GM23338 (cell line): ENCODE results near the gene HGFAC. TPM values are rescaled to one million over a fixed set of nuclear protein-coding genes. Genes with fewer than 3 reads are reported as not detected.

Source experiments
- ATAC-seq: fragments of 200-7000 bp; cut with Tn5 transposase; 3 replicates; pipeline ENCODE4 v1.9.1; 2020
- DNase-seq: peaks from one replicate; pipeline ENCODE4 v3.0.0-alpha.2; 2015; ENCODE audit warnings: low spot score
- H2AFZ ChIP-seq: fragments of 200-600 bp; sonication (generic); 2 replicates; pipeline ENCODE4 v1.8.0; 2016; ENCODE audit warnings: antibody characterized with exemption, mild to moderate bottlenecking, moderate library complexity
- H3F3A ChIP-seq: fragments of 200-600 bp; sonication (generic); replicated peaks from 2 replicates; pipeline ENCODE4 v1.8.0; 2017; ENCODE audit warnings: antibody characterized with exemption, mixed run types, low read depth
- H3K27ac ChIP-seq: fragments of 200-600 bp; sonication (generic); 2 replicates; pipeline ENCODE4 v1.6.1; 2016; ENCODE audit warnings: low read depth
- H3K27me3 ChIP-seq: fragments of 200-600 bp; sonication (generic); 2 replicates; pipeline ENCODE4 v1.8.0; 2016; ENCODE audit warnings: mild to moderate bottlenecking, mixed run types, moderate library complexity; ENCODE audit not compliant: insufficient read depth
- H3K36me3 ChIP-seq: fragments of 200-600 bp; sonication (generic); 2 replicates; pipeline ENCODE4 v1.8.0; 2016; ENCODE audit warnings: mild to moderate bottlenecking; ENCODE audit not compliant: insufficient read depth
- H3K4me1 ChIP-seq: fragments of 200-600 bp; sonication (generic); 2 replicates; pipeline ENCODE4 v1.8.0; 2016; ENCODE audit warnings: mild to moderate bottlenecking, moderate library complexity; ENCODE audit not compliant: insufficient read depth
- H3K4me2 ChIP-seq: fragments of 200-600 bp; sonication (generic); 2 replicates; pipeline ENCODE4 v1.7.1; 2017; ENCODE audit warnings: mixed run types
- H3K4me3 ChIP-seq: fragments of 200-600 bp; sonication (generic); 2 replicates; pipeline ENCODE4 v1.6.1; 2016; ENCODE audit warnings: mixed run types
- H3K79me2 ChIP-seq: fragments of 200-600 bp; sonication (generic); replicated peaks from 2 replicates; pipeline ENCODE4 v1.8.0; 2017; ENCODE audit warnings: mild to moderate bottlenecking; ENCODE audit not compliant: insufficient read depth
- H3K9me2 ChIP-seq: fragments of 200-600 bp; sonication (generic); 2 replicates; pipeline ENCODE4 v1.8.0; 2017; ENCODE audit not compliant: insufficient read depth
- H4K20me1 ChIP-seq: fragments of 200-600 bp; sonication (generic); replicated peaks from 2 replicates; pipeline ENCODE4 v1.8.0; 2017; ENCODE audit warnings: mild to moderate bottlenecking; ENCODE audit not compliant: insufficient read depth
- H3K27ac Mint-ChIP-seq: 2 replicates; pipeline ENCODE4 v1.8.0; 2020; ENCODE audit warnings: inconsistent platforms, mild to moderate bottlenecking, moderate library complexity, mixed read lengths
- H3K27me3 Mint-ChIP-seq: 3 replicates; pipeline ENCODE4 v1.8.0; 2022; ENCODE audit warnings: low read depth, mild to moderate bottlenecking, moderate library complexity, mixed read lengths, inconsistent platforms; ENCODE audit not compliant: insufficient read depth, poor library complexity
- H3K36me3 Mint-ChIP-seq: 3 replicates; pipeline ENCODE4 v1.8.0; 2021; ENCODE audit warnings: low read depth, mild to moderate bottlenecking, inconsistent platforms, moderate library complexity, mixed read lengths
- H3K4me1 Mint-ChIP-seq: 3 replicates; pipeline ENCODE4 v1.8.0; 2020; ENCODE audit warnings: mild to moderate bottlenecking, inconsistent platforms, mixed read lengths
- H3K4me3 Mint-ChIP-seq: 3 replicates; pipeline ENCODE4 v1.8.0; 2021; ENCODE audit warnings: moderate library complexity, mild to moderate bottlenecking, inconsistent platforms, mixed read lengths
- H3K9me3 Mint-ChIP-seq: 3 replicates; pipeline ENCODE4 v1.8.0; 2020; ENCODE audit warnings: moderate library complexity, mild to moderate bottlenecking, inconsistent platforms, mixed read lengths
- CREB1 ChIP-seq: fragments of 250-450 bp; sonication (Bioruptor Pico); IDR thresholded peaks from 2 replicates; pipeline ENCODE4 v1.5.0; 2020; ENCODE audit warnings: low read depth, mild to moderate bottlenecking, moderate library complexity
- CTCF ChIP-seq, 2 experiments: fragments of 200-600 bp in 1 of 2; sonication (generic) in 1 of 2; conservative IDR thresholded peaks; 2 replicates each; pipeline versions ENCODE4 v1.5.1 to v1.6.1; 2016 to 2017; ENCODE audit warnings: antibody characterized with exemption in 2 of 2, low read depth in 2 of 2, mild to moderate bottlenecking in 2 of 2, moderate library complexity in 1 of 2
- ETS1 ChIP-seq: IDR thresholded peaks from 2 replicates; pipeline ENCODE4 v1.6.1; 2016; ENCODE audit warnings: antibody characterized with exemption
- EZH2phosphoT487 ChIP-seq: fragments of 200-600 bp; sonication (generic); IDR thresholded peaks from one replicate; pipeline ENCODE4 v1.8.1; 2018; ENCODE audit warnings: antibody characterized with exemption; ENCODE audit not compliant: unreplicated experiment
- JUNB ChIP-seq: IDR thresholded peaks from one replicate; pipeline ENCODE4 v1.6.1; 2016; ENCODE audit warnings: antibody characterized with exemption; ENCODE audit not compliant: unreplicated experiment
- NANOG ChIP-seq: IDR thresholded peaks from 2 replicates; pipeline ENCODE4 v1.6.1; 2016; ENCODE audit warnings: antibody characterized with exemption, borderline replicate concordance
- POLR2AphosphoS5 ChIP-seq: IDR thresholded peaks from 2 replicates; pipeline ENCODE4 v1.6.1; 2016; ENCODE audit warnings: antibody characterized with exemption, low read depth
- STAT1 ChIP-seq: IDR thresholded peaks from one replicate; pipeline ENCODE4 v1.6.1; 2016; ENCODE audit warnings: antibody characterized with exemption; ENCODE audit not compliant: unreplicated experiment
- ZNF114 ChIP-seq: fragments of 250-450 bp; sonication (Bioruptor Pico); IDR thresholded peaks from 2 replicates; pipeline ENCODE4 v1.5.0; 2020; ENCODE audit warnings: mild to moderate bottlenecking, moderate library complexity
- ZNF462 ChIP-seq: fragments of 250-450 bp; sonication (Bioruptor Pico); IDR thresholded peaks from 2 replicates; pipeline ENCODE4 v1.5.0; 2020; ENCODE audit warnings: mild to moderate bottlenecking, moderate library complexity
- polyA plus RNA-seq: library from polyadenylated mRNA; unstranded; fragments of >200 nt; fragmentation: Nextera tagmentation; extraction: Ambion mirVana; gene quantifications from 2 replicates; pipeline ENCODE4 v1.2.1, GENCODE V29; 2016
- total RNA-seq: library from RNA; depleted of rRNA; stranded (reverse); fragments of >200 nt; shearing (Covaris generic); gene quantifications from 2 replicates; pipeline ENCODE4 v1.2.3, GENCODE V29; 2014

Gene HGFAC
- total and polyA plus RNA-seq, 2 experiments from 2014 or later: 0.94 TPM; not detected in 1

GRCh38 chr4:3419836-3420605, 21.7 kb upstream of the HGFAC start:
- H3K27me3 Mint-ChIP-seq: peaks cover 19% of the 10 kb centered on the region
- DNase-seq: no peak
- H3K4me1 Mint-ChIP-seq: peaks cover 4% of the 10 kb centered on the region; the same call in 1 of the 3 replicates
- H3K27me3 ChIP-seq: no peaks in the 10 kb centered on the region
- H3K79me2 ChIP-seq: no peaks in the 10 kb centered on the region
- H3K36me3 ChIP-seq: no peaks in the 10 kb centered on the region
- no peak overlapping the region for H3K4me2 ChIP-seq
- H3K4me3 ChIP-seq: no peak overlapping the region
- H3K4me3 Mint-ChIP-seq: no peak overlapping the region
- H3K27ac Mint-ChIP-seq: no peak overlapping the region
- H3K36me3 Mint-ChIP-seq: no peaks in the 10 kb centered on the region
- H3K27ac ChIP-seq: no peak overlapping the region
- H3K4me1 ChIP-seq: no peaks in the 10 kb centered on the region
- H3K9me3 Mint-ChIP-seq: no peaks in the 10 kb centered on the region
- no peaks in the 10 kb centered on the region for H3F3A ChIP-seq
- no peak for TF ChIP-seq JUNB
- TF ChIP-seq ZNF114: no peak
- TF ChIP-seq POLR2AphosphoS5: no peak
- no peak for TF ChIP-seq EZH2phosphoT487
- TF ChIP-seq ETS1: no peak
- TF ChIP-seq ZNF462: no peak
- no peak for TF ChIP-seq CTCF (conservative IDR thresholded peaks at IDR 0.05; ENCODE audit: low read depth in 2 of 2)
- no peak for TF ChIP-seq STAT1
- no peak for TF ChIP-seq CREB1 (CRISPR knock-in tag)
- no peak for TF ChIP-seq NANOG
- no peaks in the 10 kb centered on the region for H4K20me1 ChIP-seq
- H2AFZ ChIP-seq: no peak overlapping the region
- ATAC-seq: no peak
- H3K9me2 ChIP-seq: no peaks in the 10 kb centered on the region
